Cardiac muscle cell (in vitro differentiated cells and primary cell): ENCODE results near the gene FCRL5. TPM values are rescaled to one million over a fixed set of nuclear protein-coding genes. Genes with fewer than 3 reads are reported as not detected.

Experiments used
- DNase-seq, 2 donors: peaks; one replicate each; pipeline versions ENCODE4 v3.0.0 to v3.0.0-alpha.2; 2010 to 2017; ENCODE audit warnings: low read depth in 1 of 2, low spot score in 1 of 2
- H3K27ac ChIP-seq: fragments of 200-600 bp; sonication (generic); 2 replicates; pipeline ENCODE4 v1.5.1; 2016
- H3K27me3 ChIP-seq: fragments of 200-600 bp; sonication (generic); 2 replicates; pipeline ENCODE4 v1.6.0; 2016; ENCODE audit warnings: control low read depth
- H3K36me3 ChIP-seq: fragments of 200-600 bp; sonication (generic); 2 replicates; pipeline ENCODE4 v1.5.1; 2016; ENCODE audit warnings: control low read depth
- H3K4me1 ChIP-seq: fragments of 200-600 bp; sonication (generic); 2 replicates; pipeline ENCODE4 v1.8.1; 2017; ENCODE audit warnings: low read depth, mild to moderate bottlenecking, mixed run types
- H3K4me3 ChIP-seq: fragments of 200-600 bp; sonication (generic); 2 replicates; pipeline ENCODE4 v1.5.1; 2016; ENCODE audit warnings: mild to moderate bottlenecking
- H3K9me3 ChIP-seq: fragments of 200-600 bp; sonication (generic); 2 replicates; pipeline ENCODE4 v1.5.1; 2017; ENCODE audit warnings: low read depth, mild to moderate bottlenecking, control low read depth
- polyA plus RNA-seq: library from polyadenylated mRNA; unstranded; fragments of >200 nt; fragmentation: Nextera tagmentation; extraction: Ambion mirVana; gene quantifications from 2 replicates; pipeline ENCODE4 v1.2.1, GENCODE V29; 2016
- total RNA-seq: library from RNA; depleted of rRNA; stranded (reverse); fragments of >200 nt; gene quantifications from 2 replicates; pipeline ENCODE4 v1.2.3, GENCODE V29; 2016
- TF ChIP-seq, protein P1 (sequence below): IDR thresholded peaks from 2 replicates; pipeline ENCODE4 v1.5.1; 2012; ENCODE audit warnings: low read depth, mild to moderate bottlenecking, low read length

The FCRL5 gene
- total and polyA plus RNA-seq, 2 experiments from 2014 or later, result not detected

DNA sequence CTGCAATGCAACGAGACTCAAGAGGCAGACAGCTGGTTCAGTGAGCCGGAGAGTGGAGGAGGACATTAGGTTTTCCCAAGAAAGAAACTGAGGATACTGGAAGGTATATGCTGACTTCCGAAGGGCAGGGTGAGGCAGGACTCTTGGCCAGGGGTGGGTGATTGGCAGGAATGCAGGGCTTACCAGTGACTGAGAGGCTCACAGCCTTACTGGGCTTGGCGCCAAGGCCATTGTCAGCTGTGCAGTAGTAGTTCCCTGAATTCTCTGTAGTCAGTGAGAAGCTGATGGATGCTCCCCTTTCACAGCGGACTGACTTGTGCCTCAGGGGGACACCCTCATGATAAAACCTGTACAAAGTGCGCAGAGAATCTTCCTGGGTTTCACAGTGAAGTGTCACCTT, 9.6 kb downstream of the FCRL5 start:
- no peaks in the 10 kb centered on the region for H3K4me1 ChIP-seq
- TF ChIP-seq, protein P1, sequence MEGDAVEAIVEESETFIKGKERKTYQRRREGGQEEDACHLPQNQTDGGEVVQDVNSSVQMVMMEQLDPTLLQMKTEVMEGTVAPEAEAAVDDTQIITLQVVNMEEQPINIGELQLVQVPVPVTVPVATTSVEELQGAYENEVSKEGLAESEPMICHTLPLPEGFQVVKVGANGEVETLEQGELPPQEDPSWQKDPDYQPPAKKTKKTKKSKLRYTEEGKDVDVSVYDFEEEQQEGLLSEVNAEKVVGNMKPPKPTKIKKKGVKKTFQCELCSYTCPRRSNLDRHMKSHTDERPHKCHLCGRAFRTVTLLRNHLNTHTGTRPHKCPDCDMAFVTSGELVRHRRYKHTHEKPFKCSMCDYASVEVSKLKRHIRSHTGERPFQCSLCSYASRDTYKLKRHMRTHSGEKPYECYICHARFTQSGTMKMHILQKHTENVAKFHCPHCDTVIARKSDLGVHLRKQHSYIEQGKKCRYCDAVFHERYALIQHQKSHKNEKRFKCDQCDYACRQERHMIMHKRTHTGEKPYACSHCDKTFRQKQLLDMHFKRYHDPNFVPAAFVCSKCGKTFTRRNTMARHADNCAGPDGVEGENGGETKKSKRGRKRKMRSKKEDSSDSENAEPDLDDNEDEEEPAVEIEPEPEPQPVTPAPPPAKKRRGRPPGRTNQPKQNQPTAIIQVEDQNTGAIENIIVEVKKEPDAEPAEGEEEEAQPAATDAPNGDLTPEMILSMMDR, result no peak
- no peak overlapping the region for H3K4me3 ChIP-seq
- peak in 1 of 2 donors; percentile 12 for DNase-seq
- no peaks in the 10 kb centered on the region for H3K36me3 ChIP-seq
- H3K27me3 ChIP-seq, result no peaks in the 10 kb centered on the region
- no peak overlapping the region for H3K27ac ChIP-seq
- H3K9me3 ChIP-seq, result no peaks in the 10 kb centered on the region

DNA sequence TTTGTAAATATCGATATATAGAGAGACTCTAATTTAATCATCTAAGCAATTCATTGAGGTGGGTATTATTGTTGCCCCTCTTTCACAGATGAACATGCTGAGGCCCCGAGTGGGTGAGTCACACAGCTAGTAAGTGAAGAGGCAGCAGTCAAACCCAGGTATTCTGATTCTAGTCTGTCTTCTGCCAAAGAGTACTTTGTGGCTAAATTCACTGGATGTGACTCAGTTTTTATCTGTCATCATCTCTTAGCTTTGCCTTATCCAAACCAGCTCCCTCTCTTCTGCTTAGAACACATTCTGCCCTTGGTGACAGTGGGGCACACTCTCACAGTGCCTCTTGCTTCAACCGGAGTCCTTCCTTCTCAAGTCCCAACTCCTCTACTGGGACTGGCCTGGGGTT, 11.5 kb downstream of the FCRL5 start:
- TF ChIP-seq, protein P1, result no peak
- no peak for DNase-seq
- no peaks in the 10 kb centered on the region for H3K4me1 ChIP-seq

GRCh38 chr1:157540160-157540748, 12.1 kb downstream of the FCRL5 start:
- TF ChIP-seq, protein P1, result no peak
- no peaks in the 10 kb centered on the region for H3K4me1 ChIP-seq
- H3K27me3 ChIP-seq, result no peaks in the 10 kb centered on the region
- DNase-seq, result no peak
- no peak overlapping the region for H3K27ac ChIP-seq
- H3K9me3 ChIP-seq, result no peaks in the 10 kb centered on the region
- no peak overlapping the region for H3K4me3 ChIP-seq
- H3K36me3 ChIP-seq, result no peaks in the 10 kb centered on the region

More for the DNA sequence above, 11.5 kb downstream of the FCRL5 start:
- no peak overlapping the region for H3K4me3 ChIP-seq
- H3K27ac ChIP-seq, result no peak overlapping the region
- H3K27me3 ChIP-seq, result no peaks in the 10 kb centered on the region
- H3K36me3 ChIP-seq, result no peaks in the 10 kb centered on the region
- no peaks in the 10 kb centered on the region for H3K9me3 ChIP-seq

GRCh38 chr1:157539568-157539967, 12.7 kb downstream of the FCRL5 start:
- Histone ChIP-seq H3K4me3 (no peak overlapping the region), H3K27me3 (no peaks in the 10 kb centered on the region), H3K4me1 (no peaks in the 10 kb centered on the region), H3K9me3 (no peaks in the 10 kb centered on the region), H3K27ac (no peak overlapping the region), H3K36me3 (no peaks in the 10 kb centered on the region)
- TF ChIP-seq, protein P1, result no peak
- DNase-seq, result no peak

- no peaks in the 10 kb centered on the region for H3K27me3 ChIP-seq
- H3K27ac ChIP-seq, result no peak overlapping the region
- TF ChIP-seq, protein P1, result no peak
- no peaks in the 10 kb centered on the region for H3K36me3 ChIP-seq
- H3K9me3 ChIP-seq, result no peaks in the 10 kb centered on the region
- no peak overlapping the region for H3K4me3 ChIP-seq
- no peak for DNase-seq
- H3K4me1 ChIP-seq, result no peaks in the 10 kb centered on the region
These were observed 19.7 kb downstream of the FCRL5 start for GRCh38 chr1:157532569-157532968.
